Hematopoietic multipotent progenitor cell treated with erythropoietin and hydrocortisone succinate and interleukin-3 and kit ligand, for 17 days (in vitro differentiated cells): ENCODE results near the gene KCMF1.

Source experiments
- DNase-seq: peaks from one replicate; pipeline ENCODE4 v3.0.0-alpha.2; 2015; ENCODE audit warnings: low spot score

The KCMF1 gene

DNA sequence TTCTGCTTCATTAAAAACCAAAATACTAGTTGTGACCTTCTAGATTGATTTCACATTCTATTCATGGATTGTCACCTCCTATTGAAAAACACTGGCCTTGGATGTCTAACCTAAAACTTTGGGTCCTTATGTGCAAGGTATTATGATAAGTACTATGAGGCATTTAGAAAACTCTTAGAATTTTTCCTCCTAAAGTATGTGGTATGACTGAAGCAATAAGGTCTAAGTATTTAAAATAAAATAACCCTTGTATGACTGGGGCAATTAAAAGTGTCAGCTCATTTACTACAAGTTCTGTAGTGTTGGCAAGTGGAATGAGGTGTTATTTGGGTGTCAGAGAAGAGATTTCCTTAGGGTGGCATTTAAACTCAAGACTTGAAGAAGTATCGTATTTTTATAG, 15.1 kb downstream of the KCMF1 start:
- DNase-seq = no peak

DNA sequence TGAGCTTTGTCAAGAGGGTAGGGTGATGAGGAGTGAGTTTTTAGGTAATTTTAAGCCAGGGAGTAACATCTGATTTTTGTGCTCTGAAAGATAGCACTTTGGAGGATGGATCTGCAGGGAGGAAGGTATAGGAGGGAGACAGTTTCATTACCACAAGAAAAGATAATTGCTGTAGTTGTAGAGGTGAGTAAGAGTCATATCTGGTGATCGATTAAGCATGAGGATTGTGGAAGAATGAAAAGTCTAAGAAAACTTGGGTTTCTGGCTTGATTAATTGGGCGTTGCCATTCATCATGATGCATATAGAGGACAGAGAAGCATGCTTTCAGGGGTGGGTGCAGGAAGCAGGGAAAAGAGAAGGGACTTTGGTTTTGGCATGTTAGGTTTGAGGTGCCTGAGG, 18.5 kb downstream of the KCMF1 start:
- no peak for DNase-seq

DNA sequence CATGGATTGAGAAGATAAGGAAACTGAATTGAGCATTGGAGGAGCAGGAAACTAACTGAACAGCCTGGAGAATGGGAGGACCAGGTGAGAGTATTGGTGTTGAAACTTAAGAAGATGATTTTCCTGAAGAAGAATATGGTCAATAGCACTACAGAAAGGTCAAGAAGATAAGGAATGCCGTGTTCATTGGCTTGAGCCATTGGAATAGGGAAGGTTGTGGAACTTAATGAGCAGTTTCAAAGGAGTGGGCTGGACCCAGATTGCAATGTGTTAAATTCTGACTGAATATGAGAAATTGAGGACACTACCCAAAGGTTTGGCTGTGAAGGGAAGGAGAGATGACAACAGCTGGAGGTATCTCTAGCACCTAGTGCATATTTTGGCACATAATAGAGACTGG, 19.0 kb downstream of the KCMF1 start:
- no peak for DNase-seq

DNA sequence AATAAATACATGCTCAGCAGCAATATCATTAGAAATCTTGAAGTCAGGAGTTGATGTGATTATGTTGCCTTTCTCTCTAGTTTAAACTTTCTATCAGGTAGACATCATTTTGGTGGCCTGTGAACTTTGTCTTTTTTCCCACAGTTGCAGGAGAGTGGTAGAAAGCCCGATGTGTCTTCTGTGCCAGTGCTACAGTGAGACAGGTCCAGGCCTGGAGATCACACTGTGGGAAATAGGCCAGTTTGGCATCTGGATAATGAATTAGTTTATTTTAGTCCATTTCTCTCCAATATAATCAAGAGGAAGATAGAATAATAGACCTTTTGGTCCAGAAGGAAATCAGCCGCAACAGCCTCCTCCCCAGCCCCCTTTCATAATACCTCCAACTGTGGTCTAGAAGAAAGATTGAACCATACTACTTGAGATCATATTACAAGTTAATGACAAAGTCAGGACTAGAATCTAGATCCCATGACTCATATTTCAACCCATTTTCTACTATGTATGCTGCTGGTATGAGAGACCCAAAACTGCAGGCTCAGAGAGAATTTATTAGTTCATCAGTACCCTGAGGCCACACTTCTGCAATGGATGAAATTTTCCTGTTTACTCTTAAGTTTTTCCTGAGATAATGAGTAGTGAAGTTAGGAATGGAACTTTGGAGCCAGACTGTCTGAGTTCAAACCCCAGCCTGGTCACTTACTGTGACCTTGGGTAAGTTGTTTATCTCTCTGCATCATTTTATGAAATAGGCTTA, 20.6 kb downstream of the KCMF1 start:
- DNase-seq = no peak

DNA sequence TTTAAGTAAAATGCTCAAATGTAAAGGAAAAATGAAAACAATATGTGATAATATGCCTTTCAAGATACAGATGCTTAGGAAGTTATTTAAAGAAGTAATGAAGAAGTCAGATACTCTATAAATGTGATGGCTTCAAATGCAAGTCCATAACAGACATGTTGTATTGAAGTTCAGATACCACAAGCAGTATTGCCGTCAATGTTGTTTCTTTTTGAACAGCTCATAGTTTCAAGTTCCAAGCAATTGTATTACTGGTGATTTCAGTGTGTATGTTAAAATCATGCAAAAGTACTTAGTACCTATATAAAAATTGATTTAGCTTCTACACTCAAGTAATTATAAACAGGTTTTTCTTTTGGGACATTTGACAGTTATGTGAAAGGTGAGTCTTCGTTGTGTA, 24.9 kb downstream of the KCMF1 start:
- no peak for DNase-seq

DNA sequence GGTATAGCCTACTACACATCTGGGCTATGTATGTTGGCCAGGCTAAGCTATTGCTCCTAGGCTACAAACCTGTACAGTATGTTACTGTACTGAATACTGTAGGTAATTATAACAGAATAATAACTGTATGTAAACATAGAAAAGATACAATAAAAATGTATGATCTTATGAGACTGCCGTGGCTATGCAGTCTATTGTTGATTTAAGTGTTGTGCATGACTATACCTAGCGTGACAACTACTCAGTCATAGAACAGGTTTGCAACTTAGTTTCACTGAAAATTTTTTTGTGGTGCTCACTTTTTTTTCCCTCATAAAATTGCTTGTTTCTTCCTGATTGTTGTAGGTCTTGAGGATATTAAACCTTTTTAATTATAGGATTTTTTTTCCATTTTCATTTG, 25.9 kb downstream of the KCMF1 start:
- no peak for DNase-seq

DNA sequence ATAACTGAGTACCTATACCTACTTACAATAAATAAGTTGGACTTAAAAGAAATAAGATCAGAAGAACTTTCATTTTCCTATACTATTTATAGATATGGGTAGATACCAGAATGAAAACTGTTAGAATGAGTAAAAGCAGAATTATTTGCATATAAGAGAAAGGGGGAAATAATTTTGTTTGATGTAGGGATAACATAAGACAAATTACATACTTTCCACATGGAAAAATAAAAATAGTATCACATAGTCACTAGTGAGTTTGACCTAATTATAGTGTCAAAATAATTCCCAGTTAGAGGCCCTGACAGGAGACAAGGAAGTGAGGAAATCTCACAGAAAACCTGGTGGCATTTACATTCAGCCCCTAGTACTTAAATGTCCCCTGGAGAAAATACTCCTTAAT, 28.6 kb downstream of the KCMF1 start:
- no peak for DNase-seq

DNA sequence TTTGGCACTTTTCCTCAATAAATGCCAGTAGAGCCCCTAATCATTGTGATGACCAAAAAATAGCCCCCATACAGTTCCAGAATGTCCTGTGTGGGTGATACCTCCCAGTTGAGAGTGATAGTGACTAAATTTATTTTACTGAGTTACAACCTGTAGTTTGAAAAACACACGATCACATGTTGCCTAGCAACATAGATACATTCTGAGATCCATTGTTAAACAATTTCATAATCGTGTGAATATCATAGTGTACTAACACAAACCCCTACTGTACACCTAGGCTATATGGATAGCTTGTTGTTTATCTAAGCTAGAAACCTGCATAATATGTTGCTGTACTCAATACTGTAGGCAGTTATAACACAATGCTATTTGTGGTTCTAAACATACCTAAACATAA, 30.6 kb downstream of the KCMF1 start:
- no peak for DNase-seq

DNA sequence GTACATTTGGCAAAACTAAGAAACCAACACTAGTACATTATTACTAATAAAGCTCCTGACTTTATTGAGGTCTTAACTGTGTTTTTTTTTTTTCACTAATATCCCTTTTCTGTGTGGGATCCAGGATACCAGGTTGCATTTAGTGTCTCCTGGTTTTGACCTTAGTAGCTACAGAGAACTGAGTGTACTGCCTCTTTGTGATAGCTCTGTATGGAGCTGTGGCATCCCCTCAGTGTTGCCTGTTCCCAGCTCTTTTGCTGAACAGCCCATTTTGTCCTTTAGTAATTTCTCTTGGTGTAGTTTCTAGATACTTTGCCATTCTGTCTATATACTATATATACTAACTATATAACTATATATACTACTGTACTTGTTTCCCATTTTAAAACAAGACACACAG, 31.6 kb downstream of the KCMF1 start:
- no peak for DNase-seq

DNA sequence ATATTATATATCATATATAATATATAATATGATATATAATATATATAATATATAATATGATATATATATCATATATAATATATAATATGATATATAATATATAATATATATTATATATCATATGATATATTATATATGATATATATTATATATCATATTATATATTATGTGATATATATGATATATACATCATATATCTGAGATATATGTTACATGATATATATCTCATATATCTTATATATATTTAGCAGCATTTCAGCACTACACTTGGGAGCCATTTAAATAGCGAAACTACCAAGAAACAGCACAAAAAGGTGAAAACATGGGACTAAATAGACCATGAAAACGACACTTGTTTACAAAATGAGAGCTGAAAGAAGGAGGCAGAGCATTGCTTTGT, 37.3 kb downstream of the KCMF1 start:
- no peak for DNase-seq

DNA sequence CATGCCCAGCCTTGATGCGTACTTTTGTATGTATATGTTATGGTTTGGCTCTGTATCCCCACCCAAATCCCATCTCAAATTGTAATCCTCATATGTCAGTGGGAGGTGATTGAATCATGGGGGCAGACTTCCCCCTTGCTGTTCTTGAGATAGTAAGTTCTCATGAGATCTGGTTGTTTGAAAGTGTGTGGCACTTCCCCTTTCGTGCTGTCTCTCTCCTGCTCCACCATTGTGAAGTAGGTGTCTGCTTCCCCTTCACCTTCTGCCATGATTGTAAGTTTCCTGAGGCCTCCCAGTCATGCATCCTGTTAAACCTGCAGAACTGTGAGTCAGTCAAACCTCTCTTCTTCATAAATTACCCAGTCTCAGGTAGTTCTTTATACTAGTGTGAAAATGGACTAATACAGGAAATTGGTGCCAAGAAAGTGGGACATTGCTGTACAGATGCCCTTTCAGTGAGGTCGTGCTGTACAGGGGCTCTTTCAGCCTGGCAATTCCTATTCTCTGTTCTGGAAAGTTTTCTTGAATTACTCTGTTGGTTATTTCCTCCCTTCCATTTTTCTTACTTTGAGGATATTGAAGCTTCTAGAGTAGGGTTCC, 38.2 kb downstream of the KCMF1 start:
- no peak for DNase-seq

DNA sequence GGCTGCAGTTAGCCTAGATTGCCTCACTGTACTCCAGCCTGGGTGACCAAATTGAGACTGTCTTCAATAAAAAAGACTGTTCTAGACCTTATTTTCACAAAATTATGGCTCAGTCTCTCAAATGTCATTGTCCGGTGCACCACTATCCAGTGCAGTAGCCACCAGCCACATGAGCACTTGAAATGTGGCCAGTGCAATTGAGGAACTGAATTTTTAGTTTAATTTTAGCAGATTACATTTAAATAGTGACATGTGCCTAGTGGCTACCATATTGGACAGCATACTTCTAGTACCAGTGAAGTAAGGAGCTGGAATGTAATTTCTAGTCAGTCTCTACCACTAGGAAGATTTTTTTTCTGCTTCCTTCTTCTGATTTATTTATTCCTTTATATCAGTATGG, 39.4 kb downstream of the KCMF1 start:
- DNase-seq = no peak

DNA sequence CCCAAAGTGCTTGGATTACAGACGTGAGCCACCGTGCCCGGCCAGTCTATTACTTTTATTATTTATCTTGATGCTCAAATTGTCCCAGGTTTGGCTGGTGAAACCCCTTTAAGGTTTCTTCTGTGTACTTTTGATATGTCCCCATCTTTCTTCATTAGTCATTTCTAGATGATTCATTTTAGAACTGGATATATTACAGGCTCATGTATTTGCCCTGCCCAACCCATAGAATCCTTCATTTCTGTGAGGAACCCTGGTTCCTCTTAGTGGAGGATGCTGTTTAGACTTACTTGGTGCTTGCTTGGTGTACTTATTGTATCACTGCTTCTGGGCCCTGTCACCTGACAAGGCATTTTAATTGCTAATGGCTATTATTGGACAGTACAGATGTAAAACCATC, 40.1 kb downstream of the KCMF1 start:
- no peak for DNase-seq

DNA sequence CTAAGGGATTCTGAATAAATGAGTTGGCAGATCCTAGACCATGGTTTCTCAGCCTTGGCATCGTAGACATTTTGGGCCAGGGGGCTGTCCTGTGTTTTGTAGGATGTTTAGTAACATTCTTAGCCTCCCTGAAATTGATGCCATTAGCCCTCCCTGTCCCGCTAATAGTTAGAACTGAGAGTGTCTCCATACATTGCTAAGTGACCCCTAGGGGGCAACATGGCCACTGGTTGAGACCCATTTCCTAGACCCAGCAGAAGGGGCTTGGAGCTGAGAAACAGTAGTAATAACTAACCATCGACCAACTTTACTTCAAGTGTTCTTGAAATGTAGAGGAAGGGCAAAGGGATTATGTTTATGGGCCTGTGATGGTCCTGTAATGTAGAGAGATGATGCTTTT, 40.8 kb downstream of the KCMF1 start:
- no peak for DNase-seq

DNA sequence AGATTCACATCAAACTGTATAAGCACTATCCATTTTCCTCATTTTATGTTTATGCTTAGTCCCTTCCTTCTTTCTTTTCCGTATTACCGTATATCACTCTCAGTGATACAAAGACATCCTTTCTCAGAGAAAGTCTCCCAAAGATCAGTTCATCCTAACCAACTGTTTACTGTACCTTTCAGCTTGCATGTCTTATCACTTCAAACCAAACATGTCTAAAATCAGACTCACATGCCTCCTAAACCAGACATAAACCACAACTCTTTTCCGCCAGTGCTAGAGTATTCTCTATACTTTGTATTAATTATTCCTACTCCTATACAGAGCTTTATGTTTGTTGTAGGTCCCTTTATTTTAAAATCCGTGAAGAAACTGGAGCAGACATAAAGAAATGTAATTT, 41.5 kb downstream of the KCMF1 start:
- no peak for DNase-seq

DNA sequence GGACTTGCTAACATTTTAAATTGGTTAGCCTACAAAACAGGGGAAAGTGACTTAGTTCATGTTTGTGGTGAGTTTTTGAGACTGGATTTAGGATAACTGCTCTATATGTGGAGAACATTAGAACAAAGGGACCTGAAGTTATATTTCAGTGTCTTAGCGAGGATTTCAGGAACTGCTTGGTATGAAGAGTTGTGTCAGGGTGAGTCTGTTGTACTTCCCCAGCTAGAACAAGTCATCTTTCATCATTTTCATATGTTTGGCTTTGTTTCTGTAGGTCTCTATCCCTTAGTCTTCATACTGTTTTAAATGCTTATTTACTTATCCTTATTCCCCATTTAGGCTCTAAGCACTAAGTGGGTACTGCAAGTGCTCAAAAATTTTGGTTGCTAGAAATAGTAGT, 41.9 kb downstream of the KCMF1 start:
- no peak for DNase-seq

DNA sequence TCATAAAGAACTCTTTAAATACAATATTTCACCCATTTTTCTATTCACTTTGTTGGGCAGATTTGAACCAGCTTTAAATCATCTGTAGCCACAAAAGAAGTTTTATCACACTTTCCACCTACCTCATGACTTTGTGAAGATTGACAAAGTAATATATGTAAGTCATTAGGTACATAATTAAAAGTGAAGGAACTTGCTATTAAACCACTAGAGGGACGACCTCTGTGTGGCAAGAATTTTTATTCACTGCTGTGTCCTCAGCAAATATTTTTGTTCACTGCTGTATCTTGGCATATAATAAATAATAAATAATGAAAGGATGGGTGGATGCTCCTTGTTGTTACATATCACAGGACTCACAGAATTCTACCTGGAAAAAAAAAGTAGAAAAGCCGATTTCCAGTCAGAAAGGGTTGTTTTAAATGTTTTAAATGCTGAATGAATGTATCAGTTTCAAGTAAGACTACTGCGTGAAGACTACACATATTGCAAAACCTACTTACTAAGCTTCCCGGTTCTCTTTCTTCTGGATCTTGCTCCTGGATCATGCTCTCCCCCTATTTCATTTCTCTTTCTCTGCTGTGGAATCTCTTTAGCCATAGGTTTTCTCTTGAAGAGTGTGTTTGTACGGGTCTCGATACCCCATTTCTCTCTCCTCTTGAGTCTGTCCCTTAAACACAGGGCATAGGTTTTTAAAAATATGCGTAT, 44.8 kb downstream of the KCMF1 start:
- DNase-seq = no peak

DNA sequence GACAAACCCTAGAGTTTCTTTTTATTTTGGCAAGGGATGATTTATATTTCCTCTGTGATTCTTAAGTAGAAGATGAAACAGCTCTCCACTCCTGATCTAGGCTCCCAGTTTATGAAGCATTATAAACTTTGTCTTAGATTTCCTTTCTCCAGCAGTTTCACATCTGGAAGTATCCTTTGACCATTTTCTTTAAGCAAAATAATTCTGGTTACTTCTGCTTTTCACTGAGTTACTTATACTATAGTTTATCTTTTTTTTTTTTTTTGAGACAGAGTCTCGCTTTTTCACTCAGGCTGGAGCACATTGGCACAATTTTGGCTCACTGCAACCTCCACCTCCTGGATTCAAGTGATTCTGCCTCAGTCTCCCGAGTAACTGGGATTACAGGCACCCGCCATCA, 45.5 kb downstream of the KCMF1 start:
- no peak for DNase-seq

DNA sequence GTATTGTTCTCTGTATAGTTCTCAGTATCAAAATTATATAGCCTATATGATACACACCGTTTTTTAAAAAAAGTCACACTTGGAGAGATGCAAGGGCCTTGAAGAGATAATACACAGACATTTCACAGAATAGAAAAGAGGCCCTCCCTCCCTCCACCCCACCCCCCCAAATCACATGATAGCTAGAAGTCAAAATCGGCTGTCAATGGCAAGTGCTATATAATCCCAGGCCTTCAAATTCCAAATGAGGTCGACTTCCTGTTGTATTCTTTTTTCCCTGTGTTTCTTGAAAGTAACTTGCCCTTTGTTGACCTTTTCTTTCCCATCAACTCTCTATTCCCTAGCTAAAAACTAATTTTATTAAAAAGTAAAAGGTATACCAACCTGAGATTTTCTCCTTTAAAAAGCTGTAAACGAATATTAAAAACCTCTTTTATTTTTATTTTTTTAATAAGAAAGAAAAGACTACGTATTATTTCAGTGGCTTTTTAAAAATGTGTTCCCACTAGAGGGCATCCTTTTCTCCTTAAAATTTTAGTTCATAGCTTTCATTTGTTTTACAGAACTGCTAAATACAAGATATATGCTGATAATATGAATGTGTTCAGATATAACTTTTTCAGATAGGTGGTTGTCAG, 46.6 kb downstream of the KCMF1 start:
- no peak for DNase-seq

DNA sequence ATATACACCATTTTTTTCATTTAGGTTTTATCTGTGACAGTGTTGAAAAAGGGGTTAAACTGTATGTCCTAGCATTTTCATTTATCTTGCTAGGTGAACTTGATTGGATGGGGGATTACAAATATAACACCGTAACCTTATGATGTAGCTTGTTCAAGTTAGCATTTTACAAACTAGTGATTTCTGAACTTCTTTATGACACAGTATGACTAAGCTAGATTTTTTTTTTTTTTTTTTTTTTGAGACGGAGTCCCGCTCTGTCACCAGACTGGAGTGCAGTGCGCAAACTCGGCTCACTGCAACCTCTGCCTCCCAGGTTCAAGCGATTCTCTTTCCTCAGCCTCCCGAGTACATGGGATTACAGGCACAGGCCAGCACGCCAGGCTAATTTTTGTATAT, 47.1 kb downstream of the KCMF1 start:
- DNase-seq = no peak

DNA sequence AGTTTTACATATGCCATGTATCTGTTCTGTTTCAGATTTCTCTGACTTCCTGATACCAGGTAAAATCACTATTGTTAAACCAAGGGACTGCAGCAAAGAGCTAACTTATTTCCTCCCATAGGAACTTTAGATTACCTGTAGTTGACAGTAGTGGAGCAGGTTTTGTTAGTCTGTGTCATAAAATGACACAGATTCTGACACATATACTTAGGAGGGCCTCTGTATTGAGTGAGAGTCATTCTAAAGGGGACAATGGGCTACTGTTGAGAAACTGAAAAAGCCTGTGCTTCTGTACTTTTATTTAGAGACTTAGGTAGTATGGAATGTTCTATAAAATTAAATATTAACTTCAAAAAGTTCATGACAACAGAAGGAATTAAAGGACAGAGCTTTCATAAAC, 48.2 kb downstream of the KCMF1 start:
- no peak for DNase-seq

DNA sequence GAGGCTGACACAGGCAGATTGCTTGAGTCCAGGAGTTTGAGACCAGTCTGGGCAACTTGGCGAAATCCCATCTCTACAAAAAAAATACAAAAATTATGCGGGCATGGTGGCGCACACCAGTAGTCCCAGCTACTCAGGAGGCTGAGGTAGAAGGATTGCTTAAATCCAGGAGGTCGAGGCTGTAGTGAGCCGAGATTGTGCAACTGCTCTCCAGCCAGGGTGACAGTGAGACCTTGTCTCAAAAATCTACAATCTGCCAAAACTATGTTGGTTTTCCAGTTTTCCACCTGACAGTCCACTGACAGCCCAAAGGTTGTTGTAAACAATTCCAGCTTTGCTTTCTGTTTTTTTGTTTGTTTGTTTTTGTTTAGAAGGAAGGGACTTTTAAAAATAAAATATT, 51.3 kb downstream of the KCMF1 start:
- no peak for DNase-seq

DNA sequence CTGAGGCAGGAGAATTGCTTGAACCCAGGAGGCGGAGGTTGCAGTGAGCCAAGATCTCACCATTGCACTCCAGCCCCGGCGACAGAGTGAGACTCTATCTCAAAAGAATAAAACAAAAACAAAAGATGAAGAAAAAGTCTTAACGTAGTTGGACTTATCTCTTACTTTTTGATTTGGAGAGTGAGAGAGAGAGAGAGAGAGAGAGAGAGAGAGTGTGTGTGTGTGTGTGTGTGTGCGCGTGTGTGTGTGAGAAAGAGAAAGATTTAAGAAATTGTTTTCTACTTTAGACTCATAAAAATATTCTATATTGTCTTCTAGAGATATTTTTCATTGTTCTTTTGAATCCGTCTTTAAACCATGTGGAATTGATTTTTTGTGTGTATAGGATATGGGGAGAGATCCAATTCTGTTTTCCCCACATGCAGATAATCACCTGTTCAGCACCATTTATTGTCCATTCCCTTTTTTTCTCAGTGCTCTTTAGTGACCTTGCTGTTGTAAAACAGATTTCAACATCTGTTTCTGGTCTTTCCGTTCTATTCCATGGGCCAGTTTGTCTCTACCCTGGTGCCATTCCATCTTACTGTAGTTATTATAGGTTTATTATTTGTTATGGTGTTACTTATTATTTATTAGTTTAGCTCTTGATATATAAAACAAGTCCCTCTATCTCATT, 53.5 kb downstream of the KCMF1 start:
- DNase-seq = no peak
